ENCODE data around the gene ADGRF3. TPM values are rescaled to one million over a fixed set of nuclear protein-coding genes. Genes with fewer than 3 reads are reported as not detected.

ADGRF3 gene
- total and polyA plus RNA-seq, 5 experiments from 2014 or later: 0.09 to 1.5 (median 1.2) TPM

Other genes with a start within 250 kb of the ADGRF3 start
- gene GAREM2, start 173.7 kb downstream of the ADGRF3 start, total RNA-seq: 1 to 10 TPM; 4.3 to 5.9 TPM
- gene GAREM2, start 173.7 kb downstream of the ADGRF3 start, polyA plus RNA-seq: 1 to 10 TPM in 2 of 3 donors, under 1 TPM in 1; 0.74 to 2.6 (median 1.5) TPM
- gene HADHA, start 102.2 kb downstream of the ADGRF3 start, total RNA-seq: 10 to 100 TPM; 98.9 to 99.7 TPM
- 100 to 1,000 TPM; 107 to 147 (median 118) TPM for gene HADHA, start 102.2 kb downstream of the ADGRF3 start, polyA plus RNA-seq
- 10 to 100 TPM; 58.0 to 58.9 TPM for gene HADHB, start 101.8 kb downstream of the ADGRF3 start, total RNA-seq
- gene HADHB, start 101.8 kb downstream of the ADGRF3 start, polyA plus RNA-seq: 10 to 100 TPM; 80.2 to 93.9 (median 81.2) TPM
- 10 to 100 TPM; 20.7 to 21.5 TPM for gene SELENOI, start 646 bp downstream of the ADGRF3 start, total RNA-seq
- gene SELENOI, start 646 bp downstream of the ADGRF3 start, polyA plus RNA-seq: 1 to 10 TPM; 2.6 to 4.6 (median 4.0) TPM
- gene DRC1, start 55.1 kb upstream of the ADGRF3 start, total RNA-seq: not detected
- not detected for gene DRC1, start 55.1 kb upstream of the ADGRF3 start, polyA plus RNA-seq
- gene OTOF, start 131.3 kb upstream of the ADGRF3 start, total RNA-seq: under 1 TPM; 0.08 to 0.14 TPM
- gene OTOF, start 131.3 kb upstream of the ADGRF3 start, polyA plus RNA-seq: under 1 TPM in 2 of 3 donors, not detected in 1; 0.09 to 0.23 TPM

All from naive thymus-derived CD8-positive, alpha-beta T cell (primary cell).